IMR-90 (cell line): ENCODE results near the gene C10orf90. TPM values are rescaled to one million over a fixed set of nuclear protein-coding genes. Genes with fewer than 3 reads are reported as not detected.

Experiments used
- ATAC-seq: fragments of 200-7000 bp; cut with Tn5 transposase; 2 replicates; pipeline ENCODE4 v1.9.1; 2020; ENCODE audit warnings: low read depth, mild to moderate bottlenecking, moderate library complexity
- BruUV-seq: library from RNA; stranded (reverse); fragments of 400-500 nt; replicated peaks from 2 replicates; lab custom pipeline; 2021; lab: Mats Ljungman, UMichigan
- CTCF ChIA-PET: fragments of 300-600 bp; formaldehyde crosslinking; extraction: SDS; loops from one replicate; lab custom pipeline; 2021; ENCODE audit warnings: antibody characterized with exemption; lab: Yijun Ruan, JAX
- POLR2A ChIA-PET: fragments of 300-600 bp; sonication (Branson Sonifier 250); formaldehyde crosslinking; loops from one replicate; lab custom pipeline; 2022; ENCODE audit warnings: antibody characterized with exemption; ENCODE audit not compliant: unreplicated experiment; lab: Charles Lee
- DNase-seq: peaks from one replicate; pipeline ENCODE4 v3.0.0; 2013
- H2AFZ ChIP-seq: replicated peaks from 2 replicates; pipeline ENCODE3; 2013; ENCODE audit warnings: low read length, mild to moderate bottlenecking; ENCODE audit not compliant: poor library complexity
- H2AK5ac ChIP-seq: 2 replicates; pipeline ENCODE4 v1.6.1; 2013; ENCODE audit warnings: low read depth, low read length, inconsistent platforms
- H2AK9ac ChIP-seq: replicated peaks from 2 replicates; pipeline ENCODE3; 2013; ENCODE audit warnings: mild to moderate bottlenecking, low read depth, low read length, moderate library complexity; ENCODE audit not compliant: poor library complexity
- H2BK120ac ChIP-seq: 2 replicates; pipeline ENCODE4 v1.6.1; 2013; ENCODE audit warnings: low read depth, low read length, inconsistent platforms
- H2BK15ac ChIP-seq: 3 replicates; pipeline ENCODE4 v1.6.1; 2013; ENCODE audit warnings: low read depth, low read length, inconsistent platforms
- H2BK20ac ChIP-seq: 2 replicates; pipeline ENCODE4 v1.6.1; 2013; ENCODE audit warnings: low read depth, mild to moderate bottlenecking, inconsistent platforms, low read length, moderate library complexity
- H2BK5ac ChIP-seq: 2 replicates; pipeline ENCODE4 v1.6.1; 2013; ENCODE audit warnings: mild to moderate bottlenecking, low read depth, low read length, inconsistent platforms; ENCODE audit not compliant: poor library complexity, severe bottlenecking
- H3K14ac ChIP-seq: replicated peaks from 2 replicates; pipeline ENCODE4 v1.6.1; 2013; ENCODE audit warnings: low read depth, low read length, inconsistent platforms
- H3K18ac ChIP-seq: 2 replicates; pipeline ENCODE4 v1.6.1; 2013; ENCODE audit warnings: low read depth, low read length, control low read depth
- H3K23ac ChIP-seq: 2 replicates; pipeline ENCODE4 v1.6.1; 2013; ENCODE audit warnings: low read depth, low read length, inconsistent platforms
- H3K27ac ChIP-seq: 2 replicates; pipeline ENCODE4 v1.5.1; 2013; ENCODE audit warnings: mild to moderate bottlenecking, control low read depth, low read length; ENCODE audit not compliant: insufficient read depth
- H3K27me3 ChIP-seq: 2 replicates; pipeline ENCODE4 v1.6.1; 2013; ENCODE audit warnings: low read length; ENCODE audit not compliant: control insufficient read depth, insufficient read depth
- H3K36me3 ChIP-seq: 2 replicates; pipeline ENCODE4 v1.6.1; 2013; ENCODE audit warnings: low read length, mixed read lengths; ENCODE audit not compliant: control insufficient read depth, insufficient read depth
- H3K4ac ChIP-seq: 2 replicates; pipeline ENCODE4 v1.6.1; 2013; ENCODE audit warnings: low read depth, low read length, inconsistent platforms
- H3K4me1 ChIP-seq: 2 replicates; pipeline ENCODE4 v1.6.1; 2013; ENCODE audit warnings: low read length, mixed read lengths; ENCODE audit not compliant: control insufficient read depth, insufficient read depth
- H3K4me2 ChIP-seq: 2 replicates; pipeline ENCODE4 v1.6.1; 2013; ENCODE audit warnings: low read depth, mild to moderate bottlenecking, control low read depth, low read length, moderate library complexity
- H3K4me3 ChIP-seq: 2 replicates; pipeline ENCODE4 v1.5.1; 2013; ENCODE audit warnings: low read depth, mild to moderate bottlenecking, control low read depth, low read length, moderate library complexity; ENCODE audit not compliant: insufficient read depth
- H3K56ac ChIP-seq: 2 replicates; pipeline ENCODE4 v1.6.1; 2013; ENCODE audit warnings: low read length, inconsistent platforms; ENCODE audit not compliant: insufficient read depth; ENCODE audit errors: extremely low read depth
- H3K79me1 ChIP-seq, 2 experiments: 2 replicates each; pipeline ENCODE4 v1.6.1; 2013; ENCODE audit warnings: low read length in 2 of 2, inconsistent platforms in 1 of 2, low read depth in 1 of 2
- H3K9ac ChIP-seq: 2 replicates; pipeline ENCODE4 v1.6.1; 2013; ENCODE audit warnings: low read depth, low read length, control low read depth
- H3K9me1 ChIP-seq: 2 replicates; pipeline ENCODE4 v1.6.1; 2013; ENCODE audit warnings: low read length, inconsistent platforms; ENCODE audit not compliant: insufficient read depth
- H3K9me3 ChIP-seq: 2 replicates; pipeline ENCODE4 v1.6.1; 2013; ENCODE audit warnings: low read length; ENCODE audit not compliant: control insufficient read depth, insufficient read depth
- H4K20me1 ChIP-seq: 2 replicates; pipeline ENCODE4 v1.6.1; 2013; ENCODE audit warnings: low read length, inconsistent platforms; ENCODE audit not compliant: insufficient read depth
- H4K5ac ChIP-seq: 2 replicates; pipeline ENCODE4 v1.6.1; 2013; ENCODE audit warnings: mild to moderate bottlenecking, low read depth, low read length, control low read depth
- H4K8ac ChIP-seq, 2 experiments: 2 replicates each; pipeline ENCODE4 v1.6.1; 2013; ENCODE audit warnings: low read depth in 2 of 2, low read length in 2 of 2, control low read depth in 1 of 2, inconsistent platforms in 1 of 2
- H4K91ac ChIP-seq: 2 replicates; pipeline ENCODE4 v1.6.1; 2013; ENCODE audit warnings: low read depth, low read length, inconsistent platforms; ENCODE audit not compliant: insufficient read depth
- BHLHE40 ChIP-seq: fragments of 150-350 bp; IDR thresholded peaks from 2 replicates; pipeline ENCODE4 v1.6.1; 2016; ENCODE audit warnings: mild to moderate bottlenecking, low read depth, low read length
- CEBPB ChIP-seq: IDR thresholded peaks from 2 replicates; pipeline ENCODE4 v1.6.1; 2012; ENCODE audit warnings: low read depth, low read length, improper control_type of control experiment
- CHD1 ChIP-seq: IDR thresholded peaks from 2 replicates; pipeline ENCODE4 v1.6.1; 2012; ENCODE audit warnings: low read depth, low read length, improper control_type of control experiment
- CTCF ChIP-seq: conservative IDR thresholded peaks from 2 replicates; pipeline ENCODE4 v1.5.1; 2012; ENCODE audit warnings: mild to moderate bottlenecking, low read depth, low read length, improper control_type of control experiment
- FOS ChIP-seq: fragments of 150-350 bp; IDR thresholded peaks from 2 replicates; pipeline ENCODE4 v1.6.1; 2016; ENCODE audit warnings: low read depth, low read length
- MAFK ChIP-seq: IDR thresholded peaks from 2 replicates; pipeline ENCODE4 v1.6.1; 2012; ENCODE audit warnings: low read depth, low read length, improper control_type of control experiment
- MAZ ChIP-seq: IDR thresholded peaks from 2 replicates; pipeline ENCODE4 v1.6.1; 2012; ENCODE audit warnings: low read depth, mild to moderate bottlenecking, low read length, improper control_type of control experiment, moderate library complexity, borderline replicate concordance
- MXI1 ChIP-seq: IDR thresholded peaks from 2 replicates; pipeline ENCODE4 v1.6.1; 2012; ENCODE audit warnings: low read depth, mild to moderate bottlenecking, low read length, moderate library complexity, borderline replicate concordance
- NFE2L2 ChIP-seq: fragments of 150-350 bp; IDR thresholded peaks from 2 replicates; pipeline ENCODE4 v1.6.1; 2016; ENCODE audit warnings: low read depth, mild to moderate bottlenecking, low read length
- POLR2A ChIP-seq: IDR thresholded peaks from 2 replicates; pipeline ENCODE4 v1.6.1; 2012; ENCODE audit warnings: mild to moderate bottlenecking, low read depth, low read length
- RAD21 ChIP-seq: IDR thresholded peaks from 2 replicates; pipeline ENCODE4 v1.6.1; 2012; ENCODE audit warnings: low read length, improper control_type of control experiment
- RCOR1 ChIP-seq: IDR thresholded peaks from 2 replicates; pipeline ENCODE4 v1.6.1; 2012; ENCODE audit warnings: mild to moderate bottlenecking, low read length, improper control_type of control experiment; ENCODE audit not compliant: insufficient replicate concordance
- RFX5 ChIP-seq: IDR thresholded peaks from 2 replicates; pipeline ENCODE4 v1.8.0; 2012; ENCODE audit warnings: low read depth, mild to moderate bottlenecking, low read length, moderate library complexity
- SMC3 ChIP-seq: fragments of 150-350 bp; IDR thresholded peaks from 2 replicates; pipeline ENCODE4 v1.6.1; 2016; ENCODE audit warnings: low read depth, mild to moderate bottlenecking, antibody characterized with exemption, low read length, moderate library complexity
- WGBS, 2 experiments: methylation state at CpG; one replicate each; pipeline versions ENCODE4 v1.1.5 to v1.1.7; 2013; ENCODE audit warnings: missing lambda C conversion rate in 2 of 2; ENCODE audit not compliant: insufficient read length in 1 of 2; ENCODE audit errors: extremely low coverage in 2 of 2; 5-methylcytosine and 5-hydroxymethylcytosine counted together
- dilution Hi-C: fragments of 300-500 bp; cut with HindIII; formaldehyde crosslinking; loops from one replicate; pipeline ENCODE4 v1.14.3; 2018; ENCODE audit warnings: low sequenced_read_pairs; ENCODE audit not compliant: unreplicated experiment
- in situ Hi-C: fragments of 300-500 bp; cut with MboI; formaldehyde crosslinking; loops from 3 replicates; pipeline ENCODE4 v1.14.3; 2019; ENCODE audit warnings: low sequenced_read_pairs, inconsistent platforms, mixed read lengths
- intact Hi-C: fragments of 100-400 bp; cut with micrococcal nuclease; formaldehyde crosslinking; loops from 2 replicates; pipeline ENCODE4 v1.10.0; 2022
- polyA plus RNA-seq, 3 experiments: library from polyadenylated mRNA; depleted of rRNA; stranded (reverse); fragments of >200 nt; gene quantifications; 2 replicates each; pipeline ENCODE4 v1.2.3, GENCODE V29; 2012; ENCODE audit warnings: low replicate concordance in 1 of 3
- total RNA-seq: library from RNA; depleted of rRNA; stranded (reverse); fragments of >200 nt; gene quantifications from 2 replicates; pipeline ENCODE4 v1.2.3, GENCODE V29; 2012
- TF ChIP-seq, protein P1 (sequence below): fragments of 150-350 bp; IDR thresholded peaks from 2 replicates; pipeline ENCODE4 v1.6.1; 2017; ENCODE audit warnings: mild to moderate bottlenecking, antibody characterized with exemption, low read length, low read depth
- TF ChIP-seq, protein P2 (sequence below): fragments of 150-350 bp; IDR thresholded peaks from 2 replicates; pipeline ENCODE4 v1.6.1; 2016; ENCODE audit warnings: low read depth, mild to moderate bottlenecking, low read length, moderate library complexity, borderline replicate concordance

The C10orf90 gene
- total and polyA plus RNA-seq, 2 of the 4 experiments (the other 2 are of a cell fraction), result 0.05 to 0.18 TPM

DNA sequence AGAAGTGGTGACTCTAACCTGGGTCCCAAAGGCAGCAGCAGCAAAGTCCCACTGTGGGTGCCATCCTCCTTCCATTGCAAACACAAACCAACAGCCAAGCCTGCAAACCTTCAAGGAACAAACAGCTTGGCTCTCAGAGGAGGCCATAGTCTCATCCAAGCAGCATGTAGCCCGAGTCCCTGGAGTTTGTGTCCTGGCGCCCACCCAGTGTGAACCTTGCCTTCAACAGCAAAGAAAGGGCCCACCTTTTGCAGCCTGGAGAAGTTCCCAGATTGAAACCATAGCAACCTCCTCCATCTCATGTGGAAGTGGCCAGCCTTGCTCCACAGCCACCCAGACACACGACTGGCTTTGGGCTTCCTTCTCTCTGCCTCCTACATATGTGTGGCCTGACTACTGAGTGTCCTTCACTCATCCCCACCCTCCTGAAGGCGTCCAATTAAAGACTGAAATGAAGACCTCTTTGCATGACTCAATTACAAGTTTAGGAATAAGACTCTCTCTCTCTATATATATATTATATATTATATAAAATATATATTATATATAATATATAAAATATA, 106.1 kb downstream of the C10orf90 start:
- no peak overlapping the region for H2BK20ac ChIP-seq
- no peak overlapping the region for H2AFZ ChIP-seq
- POLR2A ChIA-PET, result no interaction called here
- no peak overlapping the region for H3K23ac ChIP-seq
- H2AK9ac ChIP-seq, result no peak overlapping the region
- H3K27me3 ChIP-seq, result peaks cover 4% of the 10 kb centered on the region
- dilution Hi-C loops (no loop called here), in situ Hi-C loops (no loop called here), intact Hi-C loops (no loop called here)
- no peaks in the 10 kb centered on the region for H4K20me1 ChIP-seq
- H3K9me3 ChIP-seq, result no peaks in the 10 kb centered on the region
- H3K9me1 ChIP-seq, result no peaks in the 10 kb centered on the region
- no peak overlapping the region for H3K18ac ChIP-seq
- no peak overlapping the region for H2BK15ac ChIP-seq
- H3K9ac ChIP-seq, result no peak overlapping the region
- no peak overlapping the region for H4K8ac ChIP-seq
- H3K4me2 ChIP-seq, result no peak overlapping the region
- CTCF ChIA-PET, result no interaction called here
- WGBS, 2 experiments, result 60% methylated on average over 1 of the region's 4 CpGs; no CpG with 5 or more reads in 1 of the 2 experiments
- no peak overlapping the region for H2BK5ac ChIP-seq
- H3K56ac ChIP-seq, result no peak overlapping the region
- no peaks in the 10 kb centered on the region for H3K79me1 ChIP-seq
- H4K91ac ChIP-seq, result no peak overlapping the region
- no peak overlapping the region for H4K5ac ChIP-seq
- H3K36me3 ChIP-seq, result no peaks in the 10 kb centered on the region
- H3K4ac ChIP-seq, result no peak overlapping the region
- H3K14ac ChIP-seq, result no peak overlapping the region
- ATAC-seq (no peak), DNase-seq (no peak)
- no peak overlapping the region for H2AK5ac ChIP-seq
- BruUV-seq, result no TSS peak
- no peak overlapping the region for H3K27ac ChIP-seq
- no peak overlapping the region for H2BK120ac ChIP-seq
- no peaks in the 10 kb centered on the region; the same call in 1 of the 2 replicates for H3K4me1 ChIP-seq
- no peak overlapping the region for H3K4me3 ChIP-seq
- no peak for TF ChIP-seq NFE2L2
- TF ChIP-seq FOS, result no peak
- no peak for TF ChIP-seq RAD21
- TF ChIP-seq CHD1, result no peak
- no peak for TF ChIP-seq BHLHE40
- TF ChIP-seq CEBPB, result no peak
- TF ChIP-seq MAZ, result no peak
- no peak for TF ChIP-seq SMC3
- TF ChIP-seq RFX5, result no peak
- TF ChIP-seq, protein P1, sequence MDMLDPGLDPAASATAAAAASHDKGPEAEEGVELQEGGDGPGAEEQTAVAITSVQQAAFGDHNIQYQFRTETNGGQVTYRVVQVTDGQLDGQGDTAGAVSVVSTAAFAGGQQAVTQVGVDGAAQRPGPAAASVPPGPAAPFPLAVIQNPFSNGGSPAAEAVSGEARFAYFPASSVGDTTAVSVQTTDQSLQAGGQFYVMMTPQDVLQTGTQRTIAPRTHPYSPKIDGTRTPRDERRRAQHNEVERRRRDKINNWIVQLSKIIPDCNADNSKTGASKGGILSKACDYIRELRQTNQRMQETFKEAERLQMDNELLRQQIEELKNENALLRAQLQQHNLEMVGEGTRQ, result no peak
- no peak for TF ChIP-seq MXI1
- TF ChIP-seq MAFK, result no peak
- no peak for TF ChIP-seq POLR2A
- TF ChIP-seq, protein P2, sequence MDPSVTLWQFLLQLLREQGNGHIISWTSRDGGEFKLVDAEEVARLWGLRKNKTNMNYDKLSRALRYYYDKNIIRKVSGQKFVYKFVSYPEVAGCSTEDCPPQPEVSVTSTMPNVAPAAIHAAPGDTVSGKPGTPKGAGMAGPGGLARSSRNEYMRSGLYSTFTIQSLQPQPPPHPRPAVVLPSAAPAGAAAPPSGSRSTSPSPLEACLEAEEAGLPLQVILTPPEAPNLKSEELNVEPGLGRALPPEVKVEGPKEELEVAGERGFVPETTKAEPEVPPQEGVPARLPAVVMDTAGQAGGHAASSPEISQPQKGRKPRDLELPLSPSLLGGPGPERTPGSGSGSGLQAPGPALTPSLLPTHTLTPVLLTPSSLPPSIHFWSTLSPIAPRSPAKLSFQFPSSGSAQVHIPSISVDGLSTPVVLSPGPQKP, result no peak
- no peak for TF ChIP-seq RCOR1
- TF ChIP-seq CTCF, result no peak
